Ovary (tissue), 9 donors: Measurements from ENCODE around the gene SPRN. TPM values are rescaled to one million over a fixed set of nuclear protein-coding genes. Genes with fewer than 3 reads are reported as not detected.

Experiments used
- DNase-seq, 5 donors: peaks; one replicate each; pipeline ENCODE4 v3.0.0-alpha.2; 2019 to 2020
- H3K27ac ChIP-seq, 2 donors: fragments of 200-600 bp; one replicate each; pipeline versions ENCODE4 v1.5.1 to v1.8.0; 2019 to 2022
- H3K27me3 ChIP-seq: fragments of 200-600 bp; one replicate; pipeline ENCODE4 v1.8.0; 2022
- H3K36me3 ChIP-seq: fragments of 200-600 bp; sonication (generic); one replicate; pipeline ENCODE4 v1.5.1; 2019
- H3K4me1 ChIP-seq: one replicate; pipeline ENCODE4 v1.8.1; 2013; ENCODE audit warnings: mild to moderate bottlenecking, moderate library complexity; ENCODE audit not compliant: insufficient read depth
- H3K4me3 ChIP-seq: fragments of 200-600 bp; sonication (generic); one replicate; pipeline ENCODE4 v1.5.1; 2017
- H3K9me3 ChIP-seq, 2 donors: fragments of 200-600 bp in 1 of 2; sonication (generic) in 1 of 2; one replicate each; pipeline versions ENCODE4 v1.5.1 to v1.8.1; 2013 to 2019; ENCODE audit warnings: mild to moderate bottlenecking in 1 of 2, moderate library complexity in 1 of 2
- CTCF ChIP-seq, 3 donors: fragments of 450-650 bp in 2 of 3; fragments of 200-600 bp in 1 of 3; IDR thresholded peaks; one replicate each; pipeline versions ENCODE4 v1.5.1 to v1.8.0; 2016 to 2022; ENCODE audit warnings: antibody characterized with exemption in 3 of 3, mild to moderate bottlenecking in 1 of 3
- EP300 ChIP-seq: sonication (generic); formaldehyde crosslinking; IDR thresholded peaks from one replicate; pipeline ENCODE4 v1.6.1; 2017; ENCODE audit warnings: antibody characterized with exemption
- POLR2A ChIP-seq: fragments of 450-650 bp; IDR thresholded peaks from one replicate; pipeline ENCODE4 v1.6.1; 2017; ENCODE audit warnings: antibody characterized with exemption, mild to moderate bottlenecking, moderate library complexity
- WGBS, 3 donors: extraction: QIAGEN DNeasy Blood & Tissue Kit in 1 of 3; methylation state at CpG; one replicate each; pipeline versions ENCODE4 v1.1.5 to v1.1.7; 2013 to 2017; 5-methylcytosine and 5-hydroxymethylcytosine counted together
- intact Hi-C, 4 donors: fragments of 100-400 bp; cut with DNase I; formaldehyde crosslinking; loops; one replicate each; pipeline versions ENCODE4 v1.11.0 to v1.15.1; 2022 to 2023
- polyA plus RNA-seq, 2 donors: library from polyadenylated mRNA; stranded (reverse); fragments of 200-250 nt in 1 of 2; fragments of 350-450 nt in 1 of 2; fragmentation: Illumina TruSeq in 1 of 2; extraction: RNeasy Lipid Tissue Mini Kit (QIAGEN cat#74804) in 1 of 2; gene quantifications; one replicate each; pipeline ENCODE4 v1.2.3, GENCODE V29; 2013 to 2014
- total RNA-seq, 7 donors: library from RNA; depleted of rRNA in 2 of 7; stranded (reverse); fragments of >200 nt in 2 of 7; fragmentation: NEBNext Ultra II Directional in 3 of 7; extraction: Animal tissue kit (Norgen Biotek cat#: 25700) in 3 of 7; gene quantifications; one replicate each; pipeline versions ENCODE4 v1.1.0 to v1.2.4, GENCODE V29; 2016 to 2023
- donor health status: DM: no; HTN: no; CAD: no; lungs with moderate emphysema.
- donor health status: DM: no; HTN: no; CAD: no.
- donor health status: Bipolar disorder and iron deficiency.
- donor health status: DM: yes; HTN: yes; CAD: no.
- donor health status: DM: no; HTN: no; CAD: no.
- donor health status: DM: yes; HTN: yes; CAD: no.

SPRN gene
- total and polyA plus RNA-seq, 9 donors: 0.05 to 0.20 (median 0.11) TPM; not detected in 4

GRCh38 chr10:133464582-133465031 is 40.2 kb upstream of the SPRN start:
- no peaks in the 10 kb centered on the region for H3K9me3 ChIP-seq
- H3K27ac ChIP-seq: no peak overlapping the region
- no peak overlapping the region for H3K4me3 ChIP-seq
- DNase-seq: peak in 1 of 5 donors; percentile 3
- no peaks in the 10 kb centered on the region for H3K4me1 ChIP-seq
- intact Hi-C loops: no loop called here
- H3K27me3 ChIP-seq: no peaks in the 10 kb centered on the region
- no peaks in the 10 kb centered on the region for H3K36me3 ChIP-seq
- no peak for TF ChIP-seq CTCF (IDR thresholded peaks at IDR 0.05)
- TF ChIP-seq POLR2A: no peak
- no peak for TF ChIP-seq EP300
- WGBS, 3 donors: 95 to 96% (median 96%) methylated on average over 12 of the region's 12 CpGs

- no peaks in the 10 kb centered on the region for H3K36me3 ChIP-seq
- H3K4me1 ChIP-seq: no peaks in the 10 kb centered on the region
- no peaks in the 10 kb centered on the region for H3K9me3 ChIP-seq
- TF ChIP-seq EP300 (no peak), POLR2A (no peak), CTCF (IDR thresholded peaks at IDR 0.05) (no peak)
- H3K4me3 ChIP-seq: no peak overlapping the region
- no peak overlapping the region for H3K27ac ChIP-seq
- DNase-seq: no peak
- H3K27me3 ChIP-seq: no peaks in the 10 kb centered on the region
- intact Hi-C loops: no loop called here
- WGBS, 3 donors: 87 to 92% (median 90%) methylated on average over 10 of the region's 10 CpGs
Measured at GRCh38 chr10:133462512-133463305, 38.3 kb upstream of the SPRN start.

- DNase-seq: peak in 1 of 5 donors; percentile 3
- TF ChIP-seq EP300: no peak
- no peak for TF ChIP-seq CTCF (IDR thresholded peaks at IDR 0.05)
- no peak for TF ChIP-seq POLR2A
- 72 to 80% (median 76%) methylated on average over 7 to 8 of the region's 8 CpGs for WGBS, 3 donors
- Histone ChIP-seq H3K36me3 (no peaks in the 10 kb centered on the region), H3K4me1 (no peaks in the 10 kb centered on the region), H3K27ac (no peak overlapping the region), H3K27me3 (no peaks in the 10 kb centered on the region), H3K9me3 (no peaks in the 10 kb centered on the region), H3K4me3 (no peak overlapping the region)
- intact Hi-C loops: no loop called here
Measured at GRCh38 chr10:133461841-133462240, 37.4 kb upstream of the SPRN start.

- DNase-seq: no peak
- no peaks in the 10 kb centered on the region for H3K36me3 ChIP-seq
- no peaks in the 10 kb centered on the region for H3K9me3 ChIP-seq
Measured at GRCh38 chr10:133461027-133461426, 36.6 kb upstream of the SPRN start.

More at GRCh38 chr10:133461027-133461426, 36.6 kb upstream of the SPRN start:
- no peaks in the 10 kb centered on the region for H3K4me1 ChIP-seq
- H3K27me3 ChIP-seq: no peaks in the 10 kb centered on the region
- WGBS, 3 donors: 91 to 97% (median 94%) methylated on average over 7 of the region's 7 CpGs
- intact Hi-C loops: no loop called here
- no peak overlapping the region for H3K4me3 ChIP-seq
- no peak overlapping the region for H3K27ac ChIP-seq
- TF ChIP-seq CTCF (IDR thresholded peaks at IDR 0.05) (no peak), POLR2A (no peak), EP300 (no peak)
